Raji (cell line): ENCODE results near the gene AADACL2.

ENCODE experiments used
- POLR2A ChIP-seq: IDR thresholded peaks from 2 replicates; pipeline ENCODE4 v1.6.1; 2011; ENCODE audit warnings: low read depth, low read length, control low read depth; ENCODE audit not compliant: insufficient read depth

The AADACL2 gene

DNA sequence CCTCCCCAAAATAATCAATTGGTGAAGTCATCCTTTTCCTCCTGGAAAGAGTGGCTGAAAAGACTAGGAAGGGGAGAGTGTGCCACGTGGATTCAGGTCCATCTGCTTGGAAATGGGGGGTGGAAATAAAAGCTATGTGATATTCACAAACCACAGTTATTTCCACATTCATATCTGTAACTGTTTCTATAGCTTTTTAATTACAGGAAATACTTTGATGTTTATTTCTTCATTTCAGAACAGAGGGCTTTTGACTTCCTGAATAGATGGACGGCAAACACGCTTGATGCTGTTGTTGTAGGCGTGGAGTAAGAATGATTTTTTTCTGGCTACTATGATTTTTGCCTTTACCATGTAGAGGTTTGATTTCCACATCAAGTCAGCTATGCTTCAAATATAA lies 10.1 kb downstream of the AADACL2 start:
- TF ChIP-seq POLR2A, result no peak

GRCh38 chr3:151750181-151750580 lies 16.5 kb downstream of the AADACL2 start:
- TF ChIP-seq POLR2A, result no peak

- TF ChIP-seq POLR2A, result no peak
Observed at GRCh38 chr3:151750678-151751077, 17.0 kb downstream of the AADACL2 start.

DNA sequence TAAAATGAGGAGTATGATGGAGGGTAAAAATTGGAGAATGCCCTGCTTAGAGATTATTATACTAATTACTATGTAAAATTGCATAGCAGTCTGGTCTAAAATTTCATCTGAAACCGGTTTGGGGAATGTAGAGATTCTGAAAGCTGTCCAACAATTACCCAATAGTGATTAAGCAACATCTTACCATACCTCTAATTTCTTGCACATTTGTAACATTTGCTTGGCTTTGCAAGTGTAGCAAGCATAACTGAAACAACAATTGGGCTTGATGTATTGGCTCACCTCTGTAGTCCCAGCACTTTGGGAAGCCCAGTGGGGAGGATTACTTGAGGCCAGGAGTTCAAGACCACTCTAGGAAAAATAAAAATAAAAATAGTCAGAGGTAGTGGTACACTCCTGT lies 17.4 kb downstream of the AADACL2 start:
- no peak for TF ChIP-seq POLR2A

DNA sequence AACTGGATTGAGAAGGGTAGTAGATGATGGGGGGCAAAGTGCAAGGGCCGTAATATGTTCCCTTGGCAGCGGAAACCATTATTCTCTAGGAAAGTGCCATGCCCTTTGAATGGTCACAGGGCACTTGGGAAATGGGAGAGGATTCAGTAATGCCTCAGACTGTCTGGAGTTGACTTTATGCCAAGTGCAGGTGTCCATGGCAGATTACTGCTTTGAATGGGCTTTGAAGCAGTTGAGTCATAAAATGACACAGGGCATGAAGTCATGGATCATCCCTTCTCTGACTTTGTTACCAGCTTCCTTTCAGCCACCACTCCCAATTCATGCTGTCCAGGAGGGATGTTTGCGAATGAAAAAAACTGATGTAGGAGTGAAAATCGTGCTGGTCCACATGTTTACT lies 20.1 kb downstream of the AADACL2 start:
- no peak for TF ChIP-seq POLR2A

DNA sequence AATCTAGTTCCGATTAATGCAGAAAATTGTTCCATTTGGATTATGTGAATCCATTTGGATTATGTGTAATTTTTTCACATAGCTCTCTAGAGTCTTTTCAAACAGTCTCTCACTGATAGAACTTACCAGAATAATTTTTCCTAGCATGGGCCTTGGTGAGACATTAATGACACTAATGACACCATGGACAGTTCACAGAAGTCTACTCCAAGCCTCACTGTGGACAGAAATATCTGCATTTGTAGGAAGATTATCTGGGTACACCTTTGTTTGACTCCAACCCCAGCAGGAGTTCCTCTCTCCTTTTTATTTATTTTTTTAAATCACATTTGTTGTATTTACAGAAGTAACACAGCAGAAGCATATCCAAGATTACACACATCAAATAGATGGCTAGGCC lies 27.9 kb downstream of the AADACL2 start:
- TF ChIP-seq POLR2A, result no peak

DNA sequence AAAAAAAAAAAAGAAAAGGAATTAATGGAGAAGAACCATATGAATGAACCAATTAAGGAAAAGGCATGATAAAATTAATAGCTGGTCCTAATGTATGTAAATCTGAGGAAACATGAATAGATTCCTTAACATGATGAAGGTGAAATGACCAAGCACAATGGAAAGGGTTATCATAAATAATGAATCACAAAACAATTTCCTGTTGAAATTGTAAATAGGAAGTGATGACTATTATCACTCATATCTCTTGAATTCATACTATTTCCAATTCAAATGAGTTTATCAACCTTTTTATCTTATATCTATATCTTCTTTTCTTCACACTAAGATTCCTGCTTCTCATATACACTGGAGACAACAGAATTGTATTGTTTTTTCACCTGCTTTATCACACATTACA lies 32.0 kb downstream of the AADACL2 start:
- TF ChIP-seq POLR2A, result no peak

- TF ChIP-seq POLR2A, result no peak
Observed at GRCh38 chr3:151766454-151766853, 32.7 kb downstream of the AADACL2 start.

DNA sequence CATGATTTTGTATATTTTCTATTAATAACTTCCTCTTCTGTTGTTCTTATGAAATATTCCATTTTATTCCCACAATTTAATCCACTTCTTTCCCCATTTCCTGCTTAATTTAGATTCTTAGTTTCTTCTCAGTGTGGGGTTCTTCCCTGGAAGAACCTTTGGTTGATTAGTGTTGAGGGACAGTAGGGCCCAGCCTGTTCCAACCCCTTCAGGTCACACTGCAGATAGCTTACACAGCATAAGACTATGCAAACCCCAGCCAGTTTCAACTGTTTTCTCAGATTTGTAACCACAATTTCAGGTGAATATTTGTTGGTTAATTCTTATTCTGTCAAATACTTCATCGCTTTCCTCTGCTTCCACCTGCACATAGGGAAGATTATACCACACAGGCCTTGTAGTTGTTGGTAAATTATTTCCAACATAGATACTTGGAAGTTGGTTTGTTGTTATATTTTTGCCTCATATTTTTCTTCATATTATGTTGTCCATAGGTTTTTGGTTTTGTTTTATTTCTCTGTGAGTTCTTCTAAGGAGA lies 34.7 kb downstream of the AADACL2 start:
- no peak for TF ChIP-seq POLR2A

DNA sequence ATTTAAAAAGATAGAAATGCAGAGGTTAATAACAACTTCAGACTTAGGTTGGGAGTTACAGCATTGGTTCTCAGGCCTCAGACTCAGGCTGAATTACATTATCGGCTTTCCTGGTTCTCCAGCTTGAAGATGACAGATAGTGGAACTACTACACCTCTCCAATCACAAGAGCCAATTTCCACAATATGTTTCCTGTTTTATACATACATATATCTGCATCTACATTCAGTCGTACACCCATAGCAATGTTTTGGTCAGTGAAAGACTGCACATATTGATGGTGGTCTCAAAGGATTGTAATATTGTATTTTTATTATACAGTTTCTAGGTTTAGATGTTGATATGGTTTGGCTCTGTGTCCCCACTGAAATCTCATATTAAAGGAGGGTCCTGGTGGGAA lies 35.4 kb downstream of the AADACL2 start:
- no peak for TF ChIP-seq POLR2A

DNA sequence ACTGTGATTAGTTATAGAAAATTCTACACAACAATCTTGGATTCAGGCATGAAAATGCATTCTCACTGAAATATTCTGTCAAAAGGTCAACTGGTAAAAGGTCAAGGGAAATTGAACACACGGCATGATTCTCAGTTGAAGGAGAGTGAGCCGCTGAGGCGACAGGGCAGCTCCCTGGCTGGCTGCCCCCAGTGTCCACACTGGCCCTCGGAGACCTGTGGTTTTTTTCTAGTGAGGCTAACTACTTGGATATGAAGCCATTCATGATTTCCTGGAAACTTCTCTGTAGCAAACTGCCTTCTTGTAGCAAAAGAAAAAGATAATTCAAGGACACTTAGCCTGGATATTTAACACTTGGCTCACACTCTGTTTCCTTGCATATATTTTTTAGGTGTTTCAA lies 37.2 kb downstream of the AADACL2 start:
- TF ChIP-seq POLR2A, result no peak

DNA sequence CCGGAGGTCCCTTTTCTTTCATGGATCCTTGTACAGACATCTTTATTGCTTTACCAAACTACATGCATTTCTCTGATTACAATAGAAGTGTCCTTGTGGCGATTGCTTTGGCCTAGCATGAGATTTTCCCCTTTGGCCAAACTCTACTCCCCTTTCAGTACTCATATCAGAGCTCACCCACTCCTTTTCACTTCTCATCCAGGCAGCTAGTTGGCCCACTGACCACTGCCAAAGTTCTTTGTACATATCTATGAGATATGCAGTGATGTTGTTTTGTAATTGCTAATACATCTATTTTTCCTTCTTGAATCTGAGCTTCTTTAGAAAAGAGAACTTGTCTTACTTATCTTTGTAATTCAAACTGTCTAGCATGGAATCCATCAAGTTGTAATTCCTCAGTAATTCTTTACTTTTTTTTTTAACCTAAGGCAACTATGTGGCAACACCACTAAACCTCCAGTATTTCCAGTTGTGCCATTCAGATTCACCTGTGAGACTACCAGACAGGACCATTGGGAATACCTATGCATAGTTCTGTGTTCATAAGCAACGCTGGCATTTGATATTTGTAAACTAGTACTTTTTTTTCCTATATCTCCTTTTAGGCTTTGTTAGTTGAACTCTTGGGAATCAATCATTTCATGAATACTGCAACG lies 39.2 kb downstream of the AADACL2 start:
- TF ChIP-seq POLR2A, result no peak

- no peak for TF ChIP-seq POLR2A
Observed at GRCh38 chr3:151774235-151774634, 40.5 kb downstream of the AADACL2 start.

DNA sequence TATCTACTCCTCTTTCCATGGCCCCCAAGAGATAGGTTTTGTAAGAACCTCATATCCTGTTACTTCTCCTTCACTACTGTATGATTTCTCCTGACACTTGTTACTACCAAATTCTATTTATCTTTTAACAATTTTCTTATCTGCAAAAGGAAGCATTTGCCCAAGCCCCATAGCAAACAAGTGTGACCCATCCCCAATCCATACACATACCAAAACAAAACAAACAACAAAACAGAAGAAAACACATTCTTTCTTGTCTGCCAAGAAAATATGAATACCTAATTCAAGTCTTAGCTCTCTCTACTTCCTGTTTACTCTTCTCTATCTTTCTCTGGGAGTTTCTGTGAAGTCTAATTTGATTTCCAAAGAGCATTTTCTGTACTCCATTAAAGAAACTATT lies 41.2 kb downstream of the AADACL2 start:
- TF ChIP-seq POLR2A, result no peak

GRCh38 chr3:151775314-151776258 lies 41.9 kb downstream of the AADACL2 start:
- TF ChIP-seq POLR2A, result no peak

- TF ChIP-seq POLR2A, result no peak
Observed at GRCh38 chr3:151776259-151776740, 42.6 kb downstream of the AADACL2 start.
